GM19452 (cell line): Measurements from ENCODE around the gene GPER1.
A peak's percentile ranks its signal among the peaks of the same experiment; 100 is the strongest.

Experiments
- ATAC-seq: cut with Tn5 transposase; IDR thresholded peaks from one replicate; pipeline ENCODE4 v1.9.1; 2021; ENCODE audit not compliant: unreplicated experiment

The GPER1 gene

GRCh38 chr7:1053816-1054370 is 34.0 kb upstream of the GPER1 start:
- no peak for ATAC-seq

- ATAC-seq = no peak
Observed at GRCh38 chr7:1054438-1054837, 33.5 kb upstream of the GPER1 start.

DNA sequence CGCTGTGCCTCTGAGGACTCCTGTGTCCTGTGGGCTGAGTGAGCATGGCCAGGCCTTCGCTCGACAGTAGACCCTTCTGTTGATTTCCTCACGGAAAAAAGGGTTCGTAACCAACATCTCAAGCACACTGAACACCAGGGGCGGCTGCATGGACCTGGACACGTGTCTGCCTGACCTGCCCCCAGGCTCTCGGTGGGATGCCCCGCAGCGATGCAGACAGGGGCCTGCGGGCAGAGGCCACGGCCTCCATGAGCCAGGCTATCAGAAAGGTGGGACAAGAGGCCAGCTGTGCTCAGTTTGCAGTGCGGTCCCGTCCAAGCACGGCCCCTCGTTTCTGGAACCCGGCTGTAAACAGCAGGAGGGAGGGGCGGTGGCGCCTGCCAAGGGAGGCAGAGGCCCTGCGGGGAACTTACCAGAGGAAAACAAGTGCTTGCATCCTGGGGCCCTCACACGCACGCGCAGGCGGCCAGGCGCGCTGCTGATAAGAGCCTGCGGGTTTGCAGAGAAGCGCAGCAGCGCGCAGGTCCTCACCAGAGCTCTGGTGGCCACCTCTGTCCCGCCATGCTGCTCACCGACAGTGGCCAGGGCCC is 33.0 kb upstream of the GPER1 start:
- ATAC-seq = no peak

DNA sequence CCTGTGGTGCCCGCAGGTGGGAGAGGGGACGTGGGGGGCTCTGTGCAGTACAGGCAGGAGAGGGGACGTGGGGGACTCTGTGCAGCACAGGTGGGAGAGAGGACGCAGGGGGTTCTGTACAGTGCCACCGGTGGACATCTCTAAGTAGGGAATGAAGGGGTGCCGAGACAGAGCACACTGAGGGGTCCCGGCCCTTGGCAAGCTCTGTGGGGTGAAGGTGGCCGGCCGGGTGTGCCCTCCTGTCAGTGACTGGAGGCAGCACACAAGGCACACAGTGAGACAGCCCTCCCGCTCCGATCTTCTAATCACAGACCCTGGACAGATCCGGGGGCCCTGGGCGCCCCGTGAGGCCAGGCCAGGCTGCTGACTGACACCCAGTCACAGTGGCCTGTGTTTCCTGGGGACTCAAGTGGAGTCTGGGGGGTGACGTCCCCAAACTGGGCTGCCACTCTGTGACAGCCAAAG is 32.4 kb upstream of the GPER1 start:
- no peak for ATAC-seq

DNA sequence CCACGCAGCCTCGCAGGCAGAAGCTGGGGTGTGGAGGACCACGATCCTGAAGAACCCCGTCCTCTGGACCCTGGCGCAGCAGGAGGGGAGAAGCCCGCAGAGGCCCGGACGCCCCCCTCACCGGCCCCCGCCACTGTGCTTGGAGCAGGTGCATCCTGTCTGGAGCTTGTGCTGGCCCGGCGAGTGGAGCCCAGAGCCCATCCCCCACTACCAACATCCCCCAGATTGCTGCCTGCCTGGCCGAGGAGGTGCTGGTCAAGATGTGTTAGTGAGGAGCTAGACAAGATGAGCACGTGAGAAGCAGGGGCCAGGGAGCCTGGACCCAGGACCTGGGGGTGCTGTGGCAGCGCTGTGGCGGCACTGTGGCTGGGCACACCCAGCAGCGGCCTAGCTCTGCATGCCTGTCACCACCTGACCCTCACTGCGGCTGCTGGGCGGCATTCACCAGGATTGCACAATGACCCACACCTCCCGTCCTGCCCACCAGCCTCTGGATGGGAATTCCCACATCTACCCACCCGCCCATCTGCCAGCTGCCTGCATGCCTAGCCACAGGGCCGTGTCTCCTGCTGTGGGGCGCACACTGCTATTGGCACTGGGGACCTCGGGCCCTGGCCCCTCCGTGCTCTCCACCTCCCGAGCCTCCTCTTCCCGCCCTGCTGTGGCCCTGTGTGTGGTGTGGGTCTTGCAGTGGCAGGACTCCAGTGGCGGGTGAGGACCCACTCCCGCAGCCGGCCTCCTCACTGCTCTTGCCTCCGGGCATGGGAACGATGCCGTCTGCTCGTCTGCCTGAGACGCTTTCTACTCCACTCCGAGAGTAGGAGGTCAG is 31.7 kb upstream of the GPER1 start:
- ATAC-seq = no peak

DNA sequence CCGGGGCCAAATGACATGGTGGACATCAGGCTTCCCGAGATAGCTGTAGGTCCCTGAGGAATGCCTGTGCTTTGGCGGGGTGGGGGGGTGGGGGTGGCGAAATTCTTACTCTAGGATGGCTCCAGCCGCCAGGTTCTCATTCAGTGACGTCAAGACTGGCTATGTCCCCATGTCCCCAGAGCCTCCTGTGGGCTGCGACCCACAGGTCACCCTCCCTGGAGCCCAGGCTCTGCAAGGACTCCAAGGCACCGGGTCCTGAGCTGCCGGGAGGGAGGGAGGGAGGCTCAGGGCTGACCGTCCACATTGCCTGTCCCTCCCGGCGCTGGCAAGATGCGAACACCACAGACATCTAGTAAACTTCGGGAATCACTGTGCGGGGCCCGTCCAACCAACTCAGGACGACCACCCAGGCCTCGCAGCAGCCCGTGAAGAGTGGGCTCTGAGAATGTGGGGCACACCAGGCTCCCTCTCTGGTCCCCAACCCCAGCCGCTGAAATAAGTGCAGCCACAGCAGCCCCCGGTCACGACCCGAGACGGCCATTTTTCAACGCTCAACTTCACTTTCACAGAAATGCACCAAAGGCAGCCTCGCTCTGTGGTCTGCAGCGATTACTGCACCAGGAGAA is 31.0 kb upstream of the GPER1 start:
- no peak for ATAC-seq

- no peak for ATAC-seq
Observed at GRCh38 chr7:1057416-1058291, 30.3 kb upstream of the GPER1 start.

DNA sequence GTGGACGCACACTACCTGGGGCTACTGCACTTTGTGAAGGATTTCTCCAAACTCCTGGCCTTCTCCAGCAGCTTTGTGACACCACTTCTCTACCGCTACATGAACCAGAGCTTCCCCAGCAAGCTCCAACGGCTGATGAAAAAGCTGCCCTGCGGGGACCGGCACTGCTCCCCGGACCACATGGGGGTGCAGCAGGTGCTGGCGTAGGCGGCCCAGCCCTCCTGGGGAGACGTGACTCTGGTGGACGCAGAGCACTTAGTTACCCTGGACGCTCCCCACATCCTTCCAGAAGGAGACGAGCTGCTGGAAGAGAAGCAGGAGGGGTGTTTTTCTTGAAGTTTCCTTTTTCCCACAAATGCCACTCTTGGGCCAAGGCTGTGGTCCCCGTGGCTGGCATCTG is 29.6 kb upstream of the GPER1 start:
- ATAC-seq = no peak

GRCh38 chr7:1058821-1059199 is 29.1 kb upstream of the GPER1 start:
- no peak for ATAC-seq

GRCh38 chr7:1059200-1060091 is 28.5 kb upstream of the GPER1 start:
- ATAC-seq = no peak

- ATAC-seq = no peak
Observed at GRCh38 chr7:1060315-1061072, 27.4 kb upstream of the GPER1 start.

DNA sequence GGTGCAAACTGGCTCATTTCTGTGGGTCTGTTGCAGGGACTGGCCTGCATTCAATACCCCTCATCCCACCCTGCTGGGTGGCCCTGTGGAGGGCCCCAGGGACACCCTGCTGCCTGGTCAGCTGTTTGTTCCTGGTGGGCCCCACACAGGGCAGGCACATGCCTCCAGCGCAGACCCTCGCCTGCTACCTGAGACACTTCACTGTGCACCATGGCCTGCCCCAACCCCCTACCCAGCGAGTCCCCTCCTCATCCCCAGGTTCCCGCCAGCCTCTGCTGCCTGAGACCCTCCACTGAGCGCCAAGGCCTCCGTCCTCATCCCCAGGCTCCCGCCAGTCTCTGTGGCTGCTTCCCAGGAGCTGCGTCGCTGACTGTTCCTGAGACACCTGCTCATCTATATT is 26.7 kb upstream of the GPER1 start:
- no peak for ATAC-seq

- ATAC-seq = peak; percentile 57
Observed at GRCh38 chr7:1062296-1063294, 25.3 kb upstream of the GPER1 start.

GRCh38 chr7:1063361-1063760 is 24.6 kb upstream of the GPER1 start:
- no peak for ATAC-seq

GRCh38 chr7:1064581-1064980 is 23.3 kb upstream of the GPER1 start:
- no peak for ATAC-seq

DNA sequence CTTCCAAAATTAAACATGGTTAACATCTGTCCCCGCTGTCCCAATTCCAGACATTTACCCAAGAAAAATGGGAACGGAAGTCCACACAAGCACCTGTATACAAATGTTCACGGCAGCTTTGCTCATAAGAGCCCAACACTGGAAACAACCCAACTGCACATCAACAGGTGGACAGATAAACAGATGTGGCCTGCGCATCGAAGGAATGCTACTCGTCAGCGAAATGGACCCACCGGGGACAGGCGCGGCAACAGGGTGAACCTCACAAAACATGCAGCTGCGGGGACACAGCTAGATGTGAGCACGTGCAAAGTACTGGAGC is 22.7 kb upstream of the GPER1 start:
- ATAC-seq = no peak

DNA sequence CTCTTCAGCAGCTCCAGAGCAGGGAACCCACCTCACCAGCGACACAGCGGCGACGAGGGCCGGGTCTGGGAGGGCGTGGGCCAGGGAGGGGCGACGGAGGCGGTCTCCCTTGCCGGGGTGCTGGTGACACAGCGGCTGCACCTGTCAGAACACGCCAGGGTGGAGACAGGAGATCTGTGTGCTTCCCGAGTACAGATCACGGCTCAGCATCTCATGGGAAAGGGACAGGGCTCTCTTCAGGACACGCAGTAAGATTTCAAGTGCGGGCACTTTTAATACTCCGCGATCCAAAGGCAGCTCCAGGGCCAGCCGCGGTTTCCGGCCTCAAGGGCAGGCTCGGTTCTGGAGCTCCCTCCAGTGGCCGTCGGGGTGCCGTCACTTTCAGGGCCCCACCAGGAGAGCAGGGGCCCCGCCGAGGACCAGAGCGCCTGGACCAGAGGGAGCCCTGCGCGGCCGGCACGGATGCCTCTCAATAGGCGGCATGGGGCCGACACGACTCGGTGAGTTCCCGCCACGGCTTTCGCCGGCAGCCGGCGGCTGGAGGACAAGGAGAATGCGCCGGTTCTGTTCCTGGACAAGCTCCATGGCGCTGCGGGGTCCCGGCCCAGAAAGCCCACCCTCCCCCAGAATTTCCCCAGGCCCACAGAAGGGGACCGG is 22.2 kb upstream of the GPER1 start:
- ATAC-seq = peak; percentile 62

DNA sequence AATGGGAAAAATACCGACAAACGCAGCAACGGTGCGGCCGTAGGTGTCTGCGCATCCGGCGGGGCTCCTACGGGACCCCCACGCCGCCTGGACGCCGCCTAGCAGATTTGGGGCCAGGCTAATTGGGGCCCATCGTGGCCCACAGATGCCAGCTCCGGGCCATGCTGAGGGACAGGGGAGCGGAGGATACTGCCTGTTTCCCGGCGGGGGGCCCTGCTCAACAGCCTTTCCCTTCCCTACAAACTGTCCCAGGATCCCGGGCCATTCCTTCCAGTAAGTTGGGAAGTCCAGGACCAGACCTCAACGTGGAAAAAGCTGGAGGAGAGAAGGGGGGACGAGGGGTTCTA is 21.7 kb upstream of the GPER1 start:
- ATAC-seq = no peak
